C4-2B (cell line): Measurements from ENCODE around the gene RNF169.
A peak's percentile ranks its signal among the peaks of the same experiment; 100 is the strongest.

Experiments
- H3K27ac ChIP-seq: fragments of 450-650 bp; 2 replicates; pipeline ENCODE4 v1.5.1; 2017
- CTCF ChIP-seq: fragments of 450-650 bp; conservative IDR thresholded peaks from 2 replicates; pipeline ENCODE4 v1.5.1; 2017; ENCODE audit warnings: mild to moderate bottlenecking
- ZFX ChIP-seq: fragments of 450-650 bp; IDR thresholded peaks from 2 replicates; pipeline ENCODE4 v1.6.1; 2017

The RNF169 gene

GRCh38 chr11:74731301-74732094 is 17.2 kb upstream of the RNF169 start, which contains the start of gene CHRDL2:
Gene CHRDL2, minus strand, starts transcription at chr11:74731426. Its CDS starts 538 bp downstream, at chr11:74730888.
- H3K27ac ChIP-seq = no peak within 1 kb of the TSS
- TF ChIP-seq CTCF = no peak
- TF ChIP-seq ZFX = no peak

- TF ChIP-seq CTCF = no peak
- no peak for TF ChIP-seq ZFX
- H3K27ac ChIP-seq = no peak overlapping the region
Observed at GRCh38 chr11:74734559-74734925, 14.1 kb upstream of the RNF169 start.

- no peak overlapping the region for H3K27ac ChIP-seq
- no peak for TF ChIP-seq CTCF
Observed at GRCh38 chr11:74735365-74735928, 13.2 kb upstream of the RNF169 start.

GRCh38 chr11:74736031-74736430 is 12.6 kb upstream of the RNF169 start:
- no peak overlapping the region for H3K27ac ChIP-seq
- no peak for TF ChIP-seq ZFX
- TF ChIP-seq CTCF = no peak

- H3K27ac ChIP-seq = no peak overlapping the region
- TF ChIP-seq CTCF (peak; percentile 96), ZFX (no peak)
Observed at GRCh38 chr11:74739546-74740270, 8.9 kb upstream of the RNF169 start.

GRCh38 chr11:74742070-74742469 is 6.6 kb upstream of the RNF169 start:
- TF ChIP-seq CTCF (no peak), ZFX (no peak)
- no peak overlapping the region for H3K27ac ChIP-seq

- no peak for TF ChIP-seq CTCF
- no peak for TF ChIP-seq ZFX
- H3K27ac ChIP-seq = no peak overlapping the region
Observed at GRCh38 chr11:74743640-74744039, 5.0 kb upstream of the RNF169 start.
